ENCODE data around the gene PER3.

- no peak for TF ChIP-seq EZH2 (IDR thresholded peaks at IDR 0.05; ENCODE audit: low read length, missing control alignments)
- TF ChIP-seq CTCF (conservative IDR thresholded peaks at IDR 0.05 in 1 of 2, IDR thresholded peaks at IDR 0.05 in 1 of 2; ENCODE audit: low read depth in 1 of 2, low read length in 2 of 2), result no peak
These were observed at the start of gene PER3 for GRCh38 chr1:7783826-7784491.

All from fibroblast of lung (primary cell).